HG02981 (cell line): Measurements from ENCODE around the gene ANKFN1.
"Not testable (repeated sequence)": the region's sequence is repeated elsewhere in the genome, so short reads cannot be mapped to it uniquely, and the experiment has no call there.

Source experiments
- ATAC-seq: cut with Tn5 transposase; IDR thresholded peaks from one replicate; pipeline ENCODE4 v1.9.1; 2021; ENCODE audit warnings: mild to moderate bottlenecking, moderate library complexity; ENCODE audit not compliant: unreplicated experiment

Gene ANKFN1

GRCh38 chr17:56288786-56289185 lies 135.5 kb downstream of the ANKFN1 start:
- ATAC-seq = not testable (repeated sequence)

GRCh38 chr17:56289321-56289720 lies 136.0 kb downstream of the ANKFN1 start:
- ATAC-seq = no peak

- ATAC-seq = no peak
Observed at GRCh38 chr17:56290101-56290801, 137.0 kb downstream of the ANKFN1 start.

- no peak for ATAC-seq
Observed at GRCh38 chr17:56290802-56291118, 137.5 kb downstream of the ANKFN1 start.

- ATAC-seq = no peak
Observed at GRCh38 chr17:56291226-56291805, 138.0 kb downstream of the ANKFN1 start.

GRCh38 chr17:56292010-56292409 lies 138.7 kb downstream of the ANKFN1 start:
- no peak for ATAC-seq

GRCh38 chr17:56292578-56292977 lies 139.3 kb downstream of the ANKFN1 start:
- no peak for ATAC-seq

GRCh38 chr17:56297184-56297583 lies 143.9 kb downstream of the ANKFN1 start:
- ATAC-seq = no peak

GRCh38 chr17:56298846-56299245 lies 145.6 kb downstream of the ANKFN1 start:
- no peak for ATAC-seq

- ATAC-seq = no peak
Observed at GRCh38 chr17:56300144-56300543, 146.9 kb downstream of the ANKFN1 start.

GRCh38 chr17:56305007-56305406 lies 151.7 kb downstream of the ANKFN1 start:
- ATAC-seq = no peak

GRCh38 chr17:56309897-56310296 lies 156.6 kb downstream of the ANKFN1 start:
- no peak for ATAC-seq

GRCh38 chr17:56310782-56311181 lies 157.5 kb downstream of the ANKFN1 start:
- no peak for ATAC-seq

- no peak for ATAC-seq
Observed at GRCh38 chr17:56313201-56313600, 159.9 kb downstream of the ANKFN1 start.

- no peak for ATAC-seq
Observed at GRCh38 chr17:56314026-56314425, 160.8 kb downstream of the ANKFN1 start.

GRCh38 chr17:56314984-56315602 lies 161.8 kb downstream of the ANKFN1 start:
- ATAC-seq = no peak

- no peak for ATAC-seq
Observed at GRCh38 chr17:56316604-56317003, 163.3 kb downstream of the ANKFN1 start.

- ATAC-seq = no peak
Observed at GRCh38 chr17:56317351-56318208, 164.3 kb downstream of the ANKFN1 start.

- peak; percentile 65 for ATAC-seq
Observed at GRCh38 chr17:56319531-56319930, 166.3 kb downstream of the ANKFN1 start.

- no peak for ATAC-seq
Observed at GRCh38 chr17:56320443-56320842, 167.2 kb downstream of the ANKFN1 start.

- no peak for ATAC-seq
Observed at GRCh38 chr17:56322991-56323390, 169.7 kb downstream of the ANKFN1 start.

GRCh38 chr17:56324676-56325075 lies 171.4 kb downstream of the ANKFN1 start:
- no peak for ATAC-seq
